Esophagus mucosa (tissue), 1 donor: ENCODE measurements around the gene HYAL3. TPM values are rescaled to one million over a fixed set of nuclear protein-coding genes. Genes with fewer than 3 reads are reported as not detected.
"Not testable (repeated sequence)": the region's sequence is repeated elsewhere in the genome, so short reads cannot be mapped to it uniquely, and the experiment has no call there.

Source experiments
- ATAC-seq: fragments of 200-7000 bp; cut with Tn5 transposase; one replicate; pipeline ENCODE4 v1.9.1; 2020
- total RNA-seq: library from RNA; stranded (reverse); gene quantifications from one replicate; pipeline ENCODE4 v1.2.4, GENCODE V29; 2023
- donor health status: DM: yes; HTN: yes; CAD: no.

Gene HYAL3
- total RNA-seq, 1 donor from 2014 or later = 4.8 TPM

- peak; percentile 49 for ATAC-seq
Measured at GRCh38 chr3:50254577-50255250, 44.5 kb downstream of the HYAL3 start.

GRCh38 chr3:50251220-50251619, 48.0 kb downstream of the HYAL3 start:
- ATAC-seq = peak; percentile 84

DNA sequence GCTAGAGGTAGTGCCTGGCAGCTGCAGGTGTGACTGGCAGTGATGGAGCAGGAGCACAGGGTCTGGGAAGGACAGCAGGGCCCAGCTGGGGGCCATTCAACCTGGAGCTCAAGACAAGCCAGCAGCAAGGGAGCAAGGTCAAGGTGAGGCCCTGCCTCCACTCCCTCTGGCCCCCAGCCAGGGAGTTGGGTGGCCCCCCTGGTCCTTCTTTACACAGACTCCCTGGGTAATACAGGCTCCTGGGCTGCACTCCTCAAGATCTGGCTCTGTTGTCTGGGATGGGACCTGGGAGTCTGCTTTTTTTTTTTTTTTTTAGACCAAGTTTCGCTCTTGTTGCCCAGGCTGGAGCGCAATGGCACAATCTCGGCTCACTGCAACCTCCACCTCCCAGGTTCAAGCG, 48.7 kb downstream of the HYAL3 start:
- ATAC-seq = no peak

DNA sequence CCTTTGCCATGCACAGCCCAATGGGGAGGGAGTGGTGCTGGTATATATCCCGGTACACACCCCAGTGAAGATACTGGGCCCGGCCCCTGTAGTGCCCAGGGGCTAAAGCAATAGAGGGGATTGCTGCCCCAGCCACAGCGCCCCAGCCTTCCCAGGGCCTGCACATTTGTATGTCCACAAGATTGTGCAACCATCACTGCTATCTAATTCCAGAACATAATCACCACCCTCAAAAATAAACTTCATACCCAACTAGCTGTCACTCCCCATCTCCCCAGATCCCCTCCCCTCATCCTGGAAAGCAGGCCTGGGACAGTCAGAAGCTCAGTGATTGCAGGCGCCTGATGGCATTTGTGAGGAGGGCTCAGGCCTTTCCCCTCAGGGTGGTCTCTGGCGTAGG, 49.7 kb downstream of the HYAL3 start:
- no peak for ATAC-seq

DNA sequence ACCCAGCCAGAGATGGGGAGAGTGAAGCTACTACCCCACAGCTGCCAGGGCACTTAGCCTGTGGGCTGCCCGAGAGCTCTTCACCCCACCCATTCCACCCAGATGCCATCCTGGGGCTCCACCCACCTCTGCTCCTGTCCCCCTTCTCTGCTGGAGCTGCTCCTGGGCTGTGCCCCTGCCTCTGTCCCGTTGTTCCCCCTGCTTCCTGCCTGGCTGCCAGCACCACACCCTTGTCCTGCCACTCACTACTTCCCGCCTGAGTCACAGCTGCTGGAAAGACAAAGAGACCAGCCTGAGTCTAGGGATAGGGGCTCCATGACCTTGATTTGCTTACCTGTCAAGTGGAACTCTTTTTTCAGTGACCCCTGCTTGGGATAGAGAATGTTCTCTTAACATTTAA, 50.8 kb downstream of the HYAL3 start:
- ATAC-seq = peak; percentile 30

GRCh38 chr3:50246517-50246954, 52.7 kb downstream of the HYAL3 start:
- ATAC-seq = peak; percentile 70

- ATAC-seq = peak; percentile 76
Measured at GRCh38 chr3:50245831-50246516, 53.2 kb downstream of the HYAL3 start.

GRCh38 chr3:50245251-50245745, 53.9 kb downstream of the HYAL3 start:
- ATAC-seq = no peak

- ATAC-seq = not testable (repeated sequence)
Measured at GRCh38 chr3:50244813-50245212, 54.4 kb downstream of the HYAL3 start.

DNA sequence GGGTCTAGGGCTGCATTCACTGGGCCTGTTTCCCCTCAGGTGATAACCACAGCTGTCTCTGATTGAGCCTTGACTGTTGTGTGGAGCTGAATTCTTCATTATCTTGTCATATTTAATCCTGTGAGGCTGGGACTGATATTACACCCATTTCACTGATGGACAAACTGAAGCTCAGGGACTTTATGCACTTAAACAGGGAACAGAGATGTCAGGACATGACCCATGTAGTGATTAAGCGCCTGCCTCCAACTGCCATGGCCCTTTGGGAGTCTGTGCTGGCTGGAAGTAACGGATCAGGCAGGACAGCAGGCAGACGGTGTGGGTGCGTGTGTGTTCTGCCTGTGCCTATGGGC, 55.7 kb downstream of the HYAL3 start:
- no peak for ATAC-seq

- ATAC-seq = peak; percentile 5
Measured at GRCh38 chr3:50242851-50243542, 56.2 kb downstream of the HYAL3 start.

Other genes with a start within 250 kb of the HYAL3 start
- gene RBM5, start 210.5 kb downstream of the HYAL3 start, total RNA-seq = 59.5 TPM
- gene SEMA3F, start 144.1 kb downstream of the HYAL3 start, total RNA-seq = 72.7 TPM
- gene GNAT1, start 107.8 kb downstream of the HYAL3 start, total RNA-seq = 0.08 TPM
- 0.60 TPM for gene SLC38A3, start 94.1 kb downstream of the HYAL3 start, total RNA-seq
- 92.0 TPM for gene GNAI2, start 63.2 kb downstream of the HYAL3 start, total RNA-seq
- gene SEMA3B, start 30.3 kb downstream of the HYAL3 start, total RNA-seq = 2.4 TPM
- gene LSMEM2, start 20.3 kb downstream of the HYAL3 start, total RNA-seq = not detected
- gene IFRD2, start 7.0 kb downstream of the HYAL3 start, total RNA-seq = 65.8 TPM
- 7.6 TPM for gene NAA80, start within 50 bp of the HYAL3 start, total RNA-seq
- gene HYAL1, start 4.2 kb upstream of the HYAL3 start, total RNA-seq = 4.1 TPM
- 30.7 TPM for gene HYAL2, start 23.3 kb upstream of the HYAL3 start, total RNA-seq
- gene TUSC2, start 28.8 kb upstream of the HYAL3 start, total RNA-seq = 12.2 TPM
- 13.6 TPM for gene RASSF1, start 41.4 kb upstream of the HYAL3 start, total RNA-seq
- 0.64 TPM for gene ZMYND10, start 46.3 kb upstream of the HYAL3 start, total RNA-seq
- 11.0 TPM for gene NPRL2, start 51.4 kb upstream of the HYAL3 start, total RNA-seq
- 15.5 TPM for gene CYB561D2, start 51.5 kb upstream of the HYAL3 start, total RNA-seq
- 19.3 TPM for gene TMEM115, start 60.1 kb upstream of the HYAL3 start, total RNA-seq
- 0.08 TPM for gene CACNA2D2, start 204.2 kb upstream of the HYAL3 start, total RNA-seq